Measurements from ENCODE around the gene MT1G.
"Not testable (repeated sequence)": the region's sequence is repeated elsewhere in the genome, so short reads cannot be mapped to it uniquely, and the experiment has no call there.

MT1G gene

DNA sequence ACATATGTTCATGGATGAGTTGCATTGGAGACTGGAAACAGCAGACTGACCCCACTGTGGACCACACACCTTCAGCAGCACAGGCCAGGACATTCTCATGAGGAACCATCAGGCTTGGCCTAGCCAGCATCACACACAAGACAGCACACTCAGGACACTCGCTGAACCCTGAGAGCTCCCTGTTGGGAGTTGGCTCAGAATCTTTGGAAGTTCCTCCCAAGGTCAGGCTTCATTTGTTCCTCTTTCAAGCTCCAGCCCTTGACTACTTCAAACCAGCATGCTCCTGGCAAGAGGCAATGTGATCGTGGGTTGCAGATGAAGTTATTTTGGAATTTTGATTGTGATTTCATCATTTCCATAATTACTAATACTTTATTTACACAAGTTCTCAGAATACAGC is 3.8 kb upstream of the MT1G start:
- not testable (repeated sequence) for H3K4me3 ChIP-seq (ENCODE audit: low read length); H3K9me2 ChIP-seq (replicated peaks; ENCODE audit: insufficient read depth, low read length); H2AFZ ChIP-seq (ENCODE audit: low read length); H3K9me3 ChIP-seq (replicated peaks; ENCODE audit: insufficient read depth, low read length); H3K36me3 ChIP-seq (replicated peaks; ENCODE audit: insufficient read depth, low read length); H3F3A ChIP-seq (ENCODE audit: insufficient read depth, low read length); H4K20me1 ChIP-seq (ENCODE audit: insufficient read depth, low read length); DNase-seq; H3K27ac ChIP-seq (ENCODE audit: low read length); H3K79me2 ChIP-seq (ENCODE audit: low read length); H3K4me1 ChIP-seq (ENCODE audit: low read length); H3K4me2 ChIP-seq (ENCODE audit: low read depth, low read length); H3K9ac ChIP-seq (ENCODE audit: low read length)
- H3K27me3 ChIP-seq (replicated peaks; ENCODE audit: insufficient read depth, low read length) = peaks cover 75% of the 10 kb centered on the region

- H3K79me2 ChIP-seq (ENCODE audit: low read length) = no peaks in the 10 kb centered on the region
- TF ChIP-seq EZH2 (optimal IDR thresholded peaks at IDR 0.05; ENCODE audit: low read depth, low read length) = no peak
- no peak for TF ChIP-seq EZH2phosphoT487 (IDR thresholded peaks at IDR 0.05; ENCODE audit: low read length)
- TF ChIP-seq CTCF (IDR thresholded peaks at IDR 0.05; ENCODE audit: low read length) = no peak
Measured at GRCh38 chr16:56670620-56670934, 2.7 kb upstream of the MT1G start.

GRCh38 chr16:56669840-56670619 is 2.2 kb upstream of the MT1G start:
- Histone ChIP-seq H3K9me3 (replicated peaks; ENCODE audit: insufficient read depth, low read length) (no peaks in the 10 kb centered on the region), H3K9me2 (replicated peaks; ENCODE audit: insufficient read depth, low read length) (no peaks in the 10 kb centered on the region), H3F3A (ENCODE audit: insufficient read depth, low read length) (no peaks in the 10 kb centered on the region), H3K27ac (ENCODE audit: low read length) (no peak overlapping the region), H2AFZ (ENCODE audit: low read length) (no peak overlapping the region), H3K36me3 (replicated peaks; ENCODE audit: insufficient read depth, low read length) (no peaks in the 10 kb centered on the region), H4K20me1 (ENCODE audit: insufficient read depth, low read length) (no peaks in the 10 kb centered on the region), H3K9ac (ENCODE audit: low read length) (no peak overlapping the region), H3K4me3 (ENCODE audit: low read length) (no peak overlapping the region), H3K27me3 (replicated peaks; ENCODE audit: insufficient read depth, low read length) (peaks cover 83% of the 10 kb centered on the region), H3K79me2 (ENCODE audit: low read length) (no peaks in the 10 kb centered on the region), H3K4me1 (ENCODE audit: low read length) (no peaks in the 10 kb centered on the region), H3K4me2 (ENCODE audit: low read depth, low read length) (no peak overlapping the region)
- TF ChIP-seq CTCF (IDR thresholded peaks at IDR 0.05; ENCODE audit: low read length) (no peak), EZH2 (optimal IDR thresholded peaks at IDR 0.05; ENCODE audit: low read depth, low read length) (no peak), EZH2phosphoT487 (IDR thresholded peaks at IDR 0.05; ENCODE audit: low read length) (no peak)
- DNase-seq = no peak

More at GRCh38 chr16:56670620-56670934, 2.7 kb upstream of the MT1G start:
- H3K4me2 ChIP-seq (ENCODE audit: low read depth, low read length) = no peak overlapping the region
- no peak overlapping the region for H2AFZ ChIP-seq (ENCODE audit: low read length)
- H3K36me3 ChIP-seq (replicated peaks; ENCODE audit: insufficient read depth, low read length) = no peaks in the 10 kb centered on the region
- no peaks in the 10 kb centered on the region for H3K9me2 ChIP-seq (replicated peaks; ENCODE audit: insufficient read depth, low read length)
- no peak overlapping the region for H3K9ac ChIP-seq (ENCODE audit: low read length)
- no peaks in the 10 kb centered on the region for H3K9me3 ChIP-seq (replicated peaks; ENCODE audit: insufficient read depth, low read length)
- H4K20me1 ChIP-seq (ENCODE audit: insufficient read depth, low read length) = no peaks in the 10 kb centered on the region
- peaks cover 83% of the 10 kb centered on the region for H3K27me3 ChIP-seq (replicated peaks; ENCODE audit: insufficient read depth, low read length)
- H3K27ac ChIP-seq (ENCODE audit: low read length) = no peak overlapping the region
- no peak overlapping the region for H3K4me3 ChIP-seq (ENCODE audit: low read length)
- no peaks in the 10 kb centered on the region for H3K4me1 ChIP-seq (ENCODE audit: low read length)
- no peaks in the 10 kb centered on the region for H3F3A ChIP-seq (ENCODE audit: insufficient read depth, low read length)
- no peak for DNase-seq

DNA sequence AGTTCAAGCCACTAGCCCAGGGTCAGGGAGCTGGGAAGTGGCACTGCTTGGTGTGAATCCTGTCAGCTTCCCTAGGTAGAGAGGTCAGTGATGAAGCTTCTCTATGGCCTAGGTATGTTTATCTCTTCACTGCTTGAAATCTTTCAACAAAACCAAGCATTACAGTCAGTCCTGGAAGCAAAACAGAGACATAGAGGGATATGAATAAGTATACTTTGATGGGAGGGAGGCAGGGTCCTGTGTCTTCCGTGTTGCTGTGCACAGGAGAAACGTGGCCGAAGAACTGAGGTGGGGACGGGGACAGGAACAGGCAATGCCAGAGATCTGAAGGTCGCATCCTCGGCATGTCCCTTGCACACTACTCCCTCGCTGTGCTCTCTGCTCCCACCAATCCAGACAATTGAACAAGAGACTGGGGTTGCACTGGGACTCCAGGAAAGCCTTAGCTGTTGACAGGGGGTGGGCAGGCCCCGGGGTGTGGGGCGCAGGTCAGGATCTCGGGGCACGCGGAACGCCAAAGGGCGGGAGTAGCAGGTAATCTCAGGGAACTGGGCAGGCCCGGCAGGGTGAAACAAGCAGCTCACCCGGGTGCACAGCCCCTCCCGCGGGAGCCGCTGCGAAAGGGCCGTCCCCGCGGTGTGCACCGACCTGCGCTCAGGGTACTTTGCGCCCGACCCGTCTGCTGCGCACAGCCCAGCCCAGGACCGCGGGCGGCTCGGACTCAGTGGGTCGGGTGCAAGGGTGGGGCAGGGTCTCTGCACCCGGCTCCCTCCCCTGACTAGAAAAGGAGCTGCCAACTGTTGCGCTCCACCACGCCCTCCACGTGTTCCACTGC is 1.4 kb upstream of the MT1G start, which contains the start of gene MT1H:
Gene MT1H (plus strand): TSS at position 810 of the 835 bp plus-strand sequence. CDS start 71 bp downstream, outside the sequence.
- no peak for TF ChIP-seq EZH2phosphoT487 (IDR thresholded peaks at IDR 0.05; ENCODE audit: low read length)
- no peak for TF ChIP-seq EZH2 (optimal IDR thresholded peaks at IDR 0.05; ENCODE audit: low read depth, low read length)
- TF ChIP-seq CTCF (IDR thresholded peaks at IDR 0.05; ENCODE audit: low read length) = no peak
- no peaks in the 10 kb centered on the region for H3K79me2 ChIP-seq (ENCODE audit: low read length)
- H4K20me1 ChIP-seq (ENCODE audit: insufficient read depth, low read length) = no peaks in the 10 kb centered on the region
- H3K4me1 ChIP-seq (ENCODE audit: low read length) = no peaks in the 10 kb centered on the region
- peaks cover 90% of the 10 kb centered on the region for H3K27me3 ChIP-seq (replicated peaks; ENCODE audit: insufficient read depth, low read length)
- H3K9me3 ChIP-seq (replicated peaks; ENCODE audit: insufficient read depth, low read length) = no peaks in the 10 kb centered on the region
- DNase-seq = no peak
- H3F3A ChIP-seq (ENCODE audit: insufficient read depth, low read length) = no peaks in the 10 kb centered on the region
- no peak within 1 kb of the TSS for H2AFZ ChIP-seq (ENCODE audit: low read length)
- H3K36me3 ChIP-seq (replicated peaks; ENCODE audit: insufficient read depth, low read length) = no peaks in the 10 kb centered on the region
- no peak within 1 kb of the TSS for H3K9ac ChIP-seq (ENCODE audit: low read length)
- no peak within 1 kb of the TSS for H3K27ac ChIP-seq (ENCODE audit: low read length)
- H3K4me2 ChIP-seq (ENCODE audit: low read depth, low read length) = no peak within 1 kb of the TSS
- H3K9me2 ChIP-seq (replicated peaks; ENCODE audit: insufficient read depth, low read length) = no peaks in the 10 kb centered on the region
- H3K4me3 ChIP-seq (ENCODE audit: low read length) = no peak within 1 kb of the TSS
